Measurements from ENCODE around the gene MLC1.

The MLC1 gene

GRCh38 chr22:50014655-50015401 is 70.4 kb downstream of the MLC1 start:
- DNase-seq, result peak in 1 of 5 experiments; percentile 8

GRCh38 chr22:50014053-50014501 is 71.1 kb downstream of the MLC1 start:
- peak in 1 of 5 experiments; percentile 8 for DNase-seq

- DNase-seq, result no peak
Measured at GRCh38 chr22:50012211-50013181, 72.7 kb downstream of the MLC1 start, which contains the start of gene IL17REL. IL17REL (minus strand) TSS chr22:50012765; CDS start chr22:50012646, 119 bp downstream.

- DNase-seq, result peak in 1 of 5 experiments; percentile 3
Measured at GRCh38 chr22:50011447-50012210, 73.6 kb downstream of the MLC1 start.

GRCh38 chr22:50010676-50011446 is 74.4 kb downstream of the MLC1 start:
- peak in 4 of 5 experiments; percentile 38 to 68 (median 54) for DNase-seq

GRCh38 chr22:50009765-50010675 is 75.2 kb downstream of the MLC1 start:
- no peak for DNase-seq

All from T-helper 2 cell (primary cell).